ENCODE measurements around the gene TTC27. TPM values are rescaled to one million over a fixed set of nuclear protein-coding genes. Genes with fewer than 3 reads are reported as not detected.
"Not testable (repeated sequence)": the region's sequence is repeated elsewhere in the genome, so short reads cannot be mapped to it uniquely, and the experiment has no call there.

Gene TTC27
- total and polyA plus RNA-seq, 3 experiments from 2014 or later = 22.1 to 41.7 (median 40.9) TPM

- Mint-ChIP-seq H3K36me3 (peaks cover under 1 to 35% (median 10%) of the 10 kb centered on the region in 3 donors), H3K4me1 (peaks cover 7 to 11% (median 11%) of the 10 kb centered on the region in 3 donors), H3K4me3 (no peak overlapping the region), H3K27me3 (peaks cover 0 to 1% of the 10 kb centered on the region in 2 donors), H3K27ac (peak overlapping the region in 2 of 8 donors; percentile 61 to 91), H3K9me3 (no peaks in the 10 kb centered on the region)
- POLR2A ChIA-PET = no interaction called here
- peaks cover 12% of the 10 kb centered on the region for H3K36me3 ChIP-seq (ENCODE audit: insufficient read depth, low read length)
- H3K9me3 ChIP-seq (ENCODE audit: low read length) = no peaks in the 10 kb centered on the region
- no peaks in the 10 kb centered on the region for H3K27me3 ChIP-seq (ENCODE audit: insufficient read depth, low read length, poor library complexity, severe bottlenecking)
- CTCF ChIA-PET = interaction anchor here (0.8 to 1.0 kb wide), 2 partner anchors 9 to 64 kb away, joined by 3 read pairs; no protein-coding TSS in a partner anchor
- DNase-seq = no peak
- H3K4me3 ChIP-seq (ENCODE audit: low read length) = no peak overlapping the region
- H3K27ac ChIP-seq (ENCODE audit: low read depth, low read length) = no peak overlapping the region
- H3K4me1 ChIP-seq (ENCODE audit: insufficient read depth, low read length) = no peaks in the 10 kb centered on the region
Measured at GRCh38 chr2:32622570-32623310, 5.1 kb upstream of the TTC27 start.

GRCh38 chr2:32623311-32623706 lies 4.5 kb upstream of the TTC27 start:
- Histone ChIP-seq H3K4me3 (ENCODE audit: low read length) (no peak overlapping the region), H3K27me3 (ENCODE audit: insufficient read depth, low read length, poor library complexity, severe bottlenecking) (no peaks in the 10 kb centered on the region), H3K9me3 (ENCODE audit: low read length) (no peaks in the 10 kb centered on the region), H3K36me3 (ENCODE audit: insufficient read depth, low read length) (peaks cover 12% of the 10 kb centered on the region), H3K4me1 (ENCODE audit: insufficient read depth, low read length) (no peaks in the 10 kb centered on the region), H3K27ac (ENCODE audit: low read depth, low read length) (no peak overlapping the region)
- POLR2A ChIA-PET = no interaction called here
- Mint-ChIP-seq H3K4me1 (peaks cover 12 to 16% (median 16%) of the 10 kb centered on the region in 3 donors), H3K9me3 (no peaks in the 10 kb centered on the region), H3K4me3 (no peak overlapping the region), H3K27ac (peak overlapping the region in 4 of 8 donors; percentile 2 to 65 (median 44)), H3K36me3 (peaks cover 0 to 34% (median 9%) of the 10 kb centered on the region in 3 donors), H3K27me3 (peaks cover 0 to 1% of the 10 kb centered on the region in 2 donors)
- CTCF ChIA-PET = interaction anchor here (1.0 kb wide), 1 partner anchor 9 kb away, joined by 3 read pairs; no protein-coding TSS in a partner anchor
- DNase-seq = no peak

DNA sequence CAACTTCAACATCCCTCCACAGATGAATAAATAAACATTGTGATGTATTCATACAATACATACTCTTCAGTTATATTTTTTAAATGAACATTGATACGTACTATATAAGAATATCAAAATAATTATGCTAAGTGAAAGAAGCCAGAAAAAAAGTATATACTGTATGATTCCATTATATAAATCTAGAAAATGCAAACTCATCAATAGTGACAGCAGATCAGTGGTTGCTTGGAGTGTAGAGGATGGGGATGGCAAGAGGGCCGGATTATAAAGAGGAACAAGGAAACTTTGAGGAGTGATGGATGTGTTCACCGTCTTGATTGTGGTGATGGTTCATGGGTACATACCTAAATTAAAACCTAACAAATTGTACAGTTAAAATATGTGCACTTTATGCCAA lies 3.0 kb upstream of the TTC27 start:
- peaks cover 0 to 1% of the 10 kb centered on the region in 2 donors for H3K27me3 Mint-ChIP-seq
- no peaks in the 10 kb centered on the region for H3K9me3 Mint-ChIP-seq
- H3K9me3 ChIP-seq (ENCODE audit: low read length) = no peaks in the 10 kb centered on the region
- H3K36me3 Mint-ChIP-seq = peaks cover 0 to 25% (median 8%) of the 10 kb centered on the region in 3 donors
- H3K36me3 ChIP-seq (ENCODE audit: insufficient read depth, low read length) = no peaks in the 10 kb centered on the region
- peak overlapping the region in 3 of 8 donors; percentile 53 to 79 (median 61) for H3K27ac Mint-ChIP-seq
- CTCF ChIA-PET = no interaction called here
- H3K4me3 ChIP-seq (ENCODE audit: low read length) = no peak overlapping the region
- POLR2A ChIA-PET = no interaction called here
- H3K27me3 ChIP-seq (ENCODE audit: insufficient read depth, low read length, poor library complexity, severe bottlenecking) = no peaks in the 10 kb centered on the region
- H3K4me1 Mint-ChIP-seq = peaks cover 19 to 24% (median 24%) of the 10 kb centered on the region in 3 donors
- no peak for DNase-seq
- peak overlapping the region in 1 of 7 donors; percentile 67 for H3K4me3 Mint-ChIP-seq
- no peak overlapping the region for H3K27ac ChIP-seq (ENCODE audit: low read depth, low read length)
- H3K4me1 ChIP-seq (ENCODE audit: insufficient read depth, low read length) = no peaks in the 10 kb centered on the region

DNA sequence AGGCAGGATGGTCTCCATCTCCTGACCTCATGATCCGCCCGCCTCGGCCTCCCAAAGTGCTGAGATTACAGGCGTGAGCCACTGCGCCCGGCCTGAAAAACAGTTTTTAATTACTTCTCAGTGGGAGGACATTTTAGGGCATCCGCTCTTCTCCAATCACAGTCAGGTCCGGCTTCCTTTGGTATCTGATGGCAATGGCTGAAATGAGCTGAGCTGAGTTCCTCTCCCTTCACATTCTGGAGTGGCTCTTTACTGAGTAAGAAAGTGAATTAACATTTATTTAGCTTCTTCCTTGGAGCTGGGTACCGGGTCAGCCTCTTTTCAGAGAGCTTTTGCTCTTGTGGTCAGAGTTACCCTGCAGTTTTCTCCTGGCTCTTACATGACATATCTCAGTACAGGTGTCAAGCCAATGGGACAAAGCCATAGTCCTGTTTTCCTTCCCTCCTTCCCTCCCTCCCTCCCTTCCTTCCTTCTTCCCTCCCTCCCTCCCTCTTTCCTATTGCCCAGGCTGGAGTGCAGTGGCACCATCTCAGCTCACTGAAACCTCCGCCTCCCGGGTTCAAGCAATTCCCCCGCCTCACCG lies 1.1 kb upstream of the TTC27 start:
- Histone ChIP-seq H3K36me3 (ENCODE audit: insufficient read depth, low read length) (no peaks in the 10 kb centered on the region), H3K4me3 (ENCODE audit: low read length) (no peak overlapping the region), H3K27me3 (ENCODE audit: insufficient read depth, low read length, poor library complexity, severe bottlenecking) (no peaks in the 10 kb centered on the region), H3K27ac (ENCODE audit: low read depth, low read length) (no peak overlapping the region), H3K9me3 (ENCODE audit: low read length) (no peaks in the 10 kb centered on the region), H3K4me1 (ENCODE audit: insufficient read depth, low read length) (no peaks in the 10 kb centered on the region)
- Mint-ChIP-seq H3K27me3 (no peaks in the 10 kb centered on the region), H3K4me1 (peaks cover 23 to 35% (median 33%) of the 10 kb centered on the region in 3 donors), H3K9me3 (no peaks in the 10 kb centered on the region), H3K27ac (peak overlapping the region in 4 of 8 donors; percentile 17 to 95 (median 90)), H3K36me3 (peaks cover 0 to 35% (median 6%) of the 10 kb centered on the region in 3 donors), H3K4me3 (peak overlapping the region in 5 of 7 donors; percentile 44 to 96 (median 90))
- POLR2A ChIA-PET = no interaction called here
- DNase-seq = no peak
- CTCF ChIA-PET = no interaction called here

- Mint-ChIP-seq H3K36me3 (peaks cover 0 to 36% (median 4%) of the 10 kb centered on the region in 3 donors), H3K27ac (peak overlapping the region in 7 of 8 donors; percentile 15 to 97 (median 94)), H3K27me3 (no peaks in the 10 kb centered on the region), H3K4me1 (peaks cover 28 to 40% (median 37%) of the 10 kb centered on the region in 3 donors), H3K4me3 (peak overlapping the region; percentile 87 to 97 (median 95)), H3K9me3 (no peaks in the 10 kb centered on the region)
- Histone ChIP-seq H3K4me1 (ENCODE audit: insufficient read depth, low read length) (no peaks in the 10 kb centered on the region), H3K27me3 (ENCODE audit: insufficient read depth, low read length, poor library complexity, severe bottlenecking) (no peaks in the 10 kb centered on the region), H3K27ac (ENCODE audit: low read depth, low read length) (peak overlapping the region; percentile 49), H3K9me3 (ENCODE audit: low read length) (no peaks in the 10 kb centered on the region), H3K4me3 (ENCODE audit: low read length) (peak overlapping the region; percentile 77), H3K36me3 (ENCODE audit: insufficient read depth, low read length) (no peaks in the 10 kb centered on the region)
- peak in 2 of 5 donors; percentile 9 to 49 for DNase-seq
- ChIA-PET CTCF (interaction anchor here (1.4 kb wide), 1 partner anchor 8 kb away, joined by 6 read pairs; no protein-coding TSS in a partner anchor), POLR2A (no interaction called here)
Measured at GRCh38 chr2:32627441-32627813, 423 bp upstream of the TTC27 start.

GRCh38 chr2:32632089-32632488 lies 4.2 kb downstream of the TTC27 start:
- CTCF ChIA-PET = interaction anchor here (0.7 kb wide), 1 partner anchor 15 kb away, joined by 3 read pairs; no protein-coding TSS in a partner anchor
- peaks cover 26 to 42% (median 36%) of the 10 kb centered on the region in 3 donors for H3K4me1 Mint-ChIP-seq

GRCh38 chr2:32633040-32633439 lies 5.2 kb downstream of the TTC27 start:
- POLR2A ChIA-PET = no interaction called here
- Histone ChIP-seq H3K4me1 (ENCODE audit: insufficient read depth, low read length) (no peaks in the 10 kb centered on the region), H3K9me3 (ENCODE audit: low read length) (no peaks in the 10 kb centered on the region), H3K27me3 (ENCODE audit: insufficient read depth, low read length, poor library complexity, severe bottlenecking) (no peaks in the 10 kb centered on the region), H3K27ac (ENCODE audit: low read depth, low read length) (no peak overlapping the region), H3K36me3 (ENCODE audit: insufficient read depth, low read length) (peaks cover 19% of the 10 kb centered on the region), H3K4me3 (ENCODE audit: low read length) (no peak overlapping the region)
- Mint-ChIP-seq H3K27ac (no peak overlapping the region), H3K4me3 (no peak overlapping the region), H3K27me3 (no peaks in the 10 kb centered on the region), H3K9me3 (no peaks in the 10 kb centered on the region), H3K4me1 (peaks cover 17 to 32% (median 26%) of the 10 kb centered on the region in 3 donors), H3K36me3 (peaks cover 4 to 71% (median 10%) of the 10 kb centered on the region in 3 donors)
- no peak for DNase-seq
- CTCF ChIA-PET = no interaction called here

More at GRCh38 chr2:32632089-32632488, 4.2 kb downstream of the TTC27 start:
- H3K27me3 Mint-ChIP-seq = no peaks in the 10 kb centered on the region
- POLR2A ChIA-PET = no interaction called here
- Histone ChIP-seq H3K27ac (ENCODE audit: low read depth, low read length) (no peak overlapping the region), H3K27me3 (ENCODE audit: insufficient read depth, low read length, poor library complexity, severe bottlenecking) (no peaks in the 10 kb centered on the region), H3K36me3 (ENCODE audit: insufficient read depth, low read length) (peaks cover 19% of the 10 kb centered on the region), H3K4me1 (ENCODE audit: insufficient read depth, low read length) (no peaks in the 10 kb centered on the region), H3K9me3 (ENCODE audit: low read length) (no peaks in the 10 kb centered on the region), H3K4me3 (ENCODE audit: low read length) (no peak overlapping the region)
- peak overlapping the region in 1 of 7 donors; percentile 4 for H3K4me3 Mint-ChIP-seq
- no peaks in the 10 kb centered on the region for H3K9me3 Mint-ChIP-seq
- DNase-seq = no peak
- H3K27ac Mint-ChIP-seq = peak overlapping the region in 2 of 8 donors; percentile 7 to 90
- H3K36me3 Mint-ChIP-seq = peaks cover 0 to 66% (median 10%) of the 10 kb centered on the region in 3 donors

DNA sequence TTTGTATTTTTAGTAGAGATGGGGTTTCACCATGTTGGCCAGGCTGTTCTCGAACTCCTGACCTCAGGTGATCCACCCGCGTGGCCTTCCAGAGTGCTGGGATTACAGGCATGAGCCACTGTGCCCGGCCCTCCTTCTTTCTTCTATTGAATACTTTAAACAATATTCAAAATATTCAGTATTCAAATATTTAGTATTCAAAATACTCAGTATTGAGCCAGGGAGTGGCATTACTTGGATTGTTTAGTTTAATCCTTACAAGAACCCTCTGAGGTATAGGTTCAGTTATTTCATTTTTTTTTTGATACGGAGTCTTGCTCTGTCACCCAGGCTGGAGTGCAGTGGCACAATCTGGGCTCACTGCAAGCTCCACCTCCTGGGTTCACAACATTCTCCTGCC lies 10.7 kb downstream of the TTC27 start:
- H3K9me3 ChIP-seq (ENCODE audit: low read length); H3K9me3 Mint-ChIP-seq; H3K4me3 Mint-ChIP-seq; H3K4me3 ChIP-seq (ENCODE audit: low read length); H3K27ac ChIP-seq (ENCODE audit: low read depth, low read length); H3K27me3 Mint-ChIP-seq; H3K4me1 Mint-ChIP-seq; H3K27me3 ChIP-seq (ENCODE audit: insufficient read depth, low read length, poor library complexity, severe bottlenecking); H3K4me1 ChIP-seq (ENCODE audit: insufficient read depth, low read length); H3K27ac Mint-ChIP-seq; POLR2A ChIA-PET; DNase-seq: not testable (repeated sequence)
- CTCF ChIA-PET = interaction anchor here (1.5 to 1.7 kb wide), 2 partner anchors 14 to 17 kb away, joined by 3 read pairs; no protein-coding TSS in a partner anchor
- H3K36me3 Mint-ChIP-seq = peaks cover 4 to 78% (median 11%) of the 10 kb centered on the region in 3 donors
- H3K36me3 ChIP-seq (ENCODE audit: insufficient read depth, low read length) = peaks cover 22% of the 10 kb centered on the region

Data from CD8-positive, alpha-beta memory T cell (primary cell).